ENCODE measurements around the gene MCOLN1. TPM values are rescaled to one million over a fixed set of nuclear protein-coding genes. Genes with fewer than 3 reads are reported as not detected.

The MCOLN1 gene
- 5.5 and 8.6 TPM in 2 replicates for total RNA-seq

- DNase-seq (ENCODE audit: low read depth) = peak; percentile 97
- H3K4me3 ChIP-seq (ENCODE audit: low read depth, low read length) = peak within 1 kb of the TSS; percentile 79
- TF ChIP-seq CTCF (IDR thresholded peaks at IDR 0.05; ENCODE audit: insufficient read depth, low read depth, low read length) = no peak
Observed at GRCh38 chr19:7522072-7522922, at the start of gene MCOLN1. Gene MCOLN1, plus strand, starts transcription at chr19:7522624. Its CDS starts 127 bp downstream, at chr19:7522751.

- no peak overlapping the region for H3K4me3 ChIP-seq (ENCODE audit: low read depth, low read length)
- no peak for DNase-seq (ENCODE audit: low read depth)
- TF ChIP-seq CTCF (IDR thresholded peaks at IDR 0.05; ENCODE audit: insufficient read depth, low read depth, low read length) = no peak
Observed at GRCh38 chr19:7475665-7476064, 46.8 kb upstream of the MCOLN1 start.

- no peak overlapping the region for H3K4me3 ChIP-seq (ENCODE audit: low read depth, low read length)
- no peak for DNase-seq (ENCODE audit: low read depth)
- no peak for TF ChIP-seq CTCF (IDR thresholded peaks at IDR 0.05; ENCODE audit: insufficient read depth, low read depth, low read length)
Observed at GRCh38 chr19:7476241-7476640, 46.2 kb upstream of the MCOLN1 start.

- TF ChIP-seq CTCF (IDR thresholded peaks at IDR 0.05; ENCODE audit: insufficient read depth, low read depth, low read length) = no peak
- DNase-seq (ENCODE audit: low read depth) = no peak
Observed at GRCh38 chr19:7476777-7477494, 45.5 kb upstream of the MCOLN1 start.

GRCh38 chr19:7477758-7478157 is 44.7 kb upstream of the MCOLN1 start:
- no peak for DNase-seq (ENCODE audit: low read depth)
- H3K4me3 ChIP-seq (ENCODE audit: low read depth, low read length) = no peak overlapping the region
- no peak for TF ChIP-seq CTCF (IDR thresholded peaks at IDR 0.05; ENCODE audit: insufficient read depth, low read depth, low read length)

More at GRCh38 chr19:7476777-7477494, 45.5 kb upstream of the MCOLN1 start:
- H3K4me3 ChIP-seq (ENCODE audit: low read depth, low read length) = no peak overlapping the region

- TF ChIP-seq CTCF (IDR thresholded peaks at IDR 0.05; ENCODE audit: insufficient read depth, low read depth, low read length) = no peak
- DNase-seq (ENCODE audit: low read depth) = no peak
- H3K4me3 ChIP-seq (ENCODE audit: low read depth, low read length) = no peak overlapping the region
Observed at GRCh38 chr19:7478173-7478842, 44.1 kb upstream of the MCOLN1 start.
